K562 (cell line): ENCODE data around the gene CCSER2. TPM values are rescaled to one million over a fixed set of nuclear protein-coding genes. Genes with fewer than 3 reads are reported as not detected.

Experiments
- HMGN3 ChIP-seq: IDR thresholded peaks from 2 replicates; pipeline ENCODE4 v1.6.1; 2011; ENCODE audit warnings: borderline replicate concordance, low read depth, mild to moderate bottlenecking, mixed read lengths, low read length; ENCODE audit not compliant: insufficient read length; ENCODE audit errors: extremely low read depth
- JUND ChIP-seq, 2 experiments: IDR thresholded peaks; 2 replicates in 1 of 2; 3 replicates in 1 of 2; pipeline ENCODE4 v1.6.1; 2011; ENCODE audit warnings: borderline replicate concordance in 2 of 2, low read depth in 2 of 2, low read length in 2 of 2, improper control_type of control experiment in 1 of 2, missing biosample characterization in 1 of 2, missing genetic modification characterization in 1 of 2, missing genetic modification reagents in 1 of 2
- NFE2 ChIP-seq: IDR thresholded peaks from 2 replicates; pipeline ENCODE4 v1.6.1; 2014; ENCODE audit warnings: antibody characterized with exemption, low read depth
- NRF1 ChIP-seq, 2 experiments: fragments of 450-650 bp; IDR thresholded peaks in 1 of 2; conservative IDR thresholded peaks in 1 of 2; 2 replicates each; pipeline ENCODE4 v1.6.1; 2014; ENCODE audit warnings: mild to moderate bottlenecking in 2 of 2
- SIRT6 ChIP-seq: IDR thresholded peaks from one replicate; pipeline ENCODE4 v1.6.1; 2012; ENCODE audit warnings: low read depth, mild to moderate bottlenecking, control low read depth, inconsistent platforms, low read length, moderate library complexity
- SNRNP70 ChIP-seq: fragments of 200-400 bp; formaldehyde crosslinking; optimal IDR thresholded peaks from 2 replicates; pipeline ENCODE3; 2017; ENCODE audit warnings: low read depth, low read length
- XRCC5 ChIP-seq: fragments of 200-400 bp; formaldehyde crosslinking; IDR thresholded peaks from 2 replicates; pipeline ENCODE4 v1.6.1; 2017; ENCODE audit warnings: low read depth, mild to moderate bottlenecking, low read length
- ZEB2 ChIP-seq: fragments of 450-650 bp; IDR thresholded peaks from 2 replicates; pipeline ENCODE4 v1.6.1; 2016
- ZFP36 ChIP-seq: fragments of 150-350 bp; IDR thresholded peaks from 2 replicates; pipeline ENCODE4 v1.6.1; 2018; ENCODE audit warnings: low read length, low read depth; ENCODE audit not compliant: partially characterized antibody
- polyA plus RNA-seq, 8 experiments: library from polyadenylated mRNA; depleted of rRNA in 4 of 8; stranded (reverse) in 5 of 8; unstranded in 3 of 8; fragments of >200 nt; fragmentation: Nextera tagmentation in 2 of 8; fragmentation: Illumina TruSeq in 1 of 8; extraction: Ambion mirVana in 2 of 8; extraction: Trizol in 1 of 8; gene quantifications; 2 replicates each; pipeline versions ENCODE4 v1.2.1 to v1.2.3, GENCODE V29; 2011 to 2014; ENCODE audit warnings: inconsistent platforms in 1 of 8, missing spikeins in 1 of 8
- total RNA-seq, 7 experiments: library from RNA; depleted of rRNA in 6 of 7; stranded (reverse); fragments of >200 nt in 6 of 7; fragmentation: Illumina TruSeq in 2 of 7; extraction: Trizol in 2 of 7; gene quantifications; 2 replicates each; pipeline versions ENCODE4 v1.2.1 to v1.2.3, GENCODE V29; 2011 to 2021; ENCODE audit warnings: low replicate concordance in 1 of 7
- TF ChIP-seq, protein P1 (sequence below), 2 experiments: fragments of 450-650 bp; formaldehyde crosslinking in 1 of 2; IDR thresholded peaks; 2 replicates each; pipeline versions ENCODE4 v1.4.0 to v1.6.1; 2014 to 2020; ENCODE audit warnings: mild to moderate bottlenecking in 2 of 2, borderline replicate concordance in 1 of 2, low read depth in 1 of 2
- TF ChIP-seq, protein P2 (sequence below): fragments of 450-650 bp; formaldehyde crosslinking; IDR thresholded peaks from 2 replicates; pipeline ENCODE4 v1.4.0; 2020; ENCODE audit warnings: mild to moderate bottlenecking
- TF ChIP-seq, protein P3 (sequence below): sonication (generic); formaldehyde crosslinking; IDR thresholded peaks from 2 replicates; pipeline ENCODE4 v1.8.0; 2022; ENCODE audit warnings: missing genetic modification reagents, mild to moderate bottlenecking, borderline replicate concordance
- TF ChIP-seq, protein P4 (sequence below): fragments of 450-650 bp; formaldehyde crosslinking; IDR thresholded peaks from 2 replicates; pipeline ENCODE4 v1.4.0; 2020; ENCODE audit warnings: mild to moderate bottlenecking, mixed read lengths

The CCSER2 gene
- total and polyA plus RNA-seq, 9 of the 15 experiments (the other 6 are each of a cell fraction or from before 2014, with no cell fraction given) = 2.7 to 15.1 (median 9.7) TPM

DNA sequence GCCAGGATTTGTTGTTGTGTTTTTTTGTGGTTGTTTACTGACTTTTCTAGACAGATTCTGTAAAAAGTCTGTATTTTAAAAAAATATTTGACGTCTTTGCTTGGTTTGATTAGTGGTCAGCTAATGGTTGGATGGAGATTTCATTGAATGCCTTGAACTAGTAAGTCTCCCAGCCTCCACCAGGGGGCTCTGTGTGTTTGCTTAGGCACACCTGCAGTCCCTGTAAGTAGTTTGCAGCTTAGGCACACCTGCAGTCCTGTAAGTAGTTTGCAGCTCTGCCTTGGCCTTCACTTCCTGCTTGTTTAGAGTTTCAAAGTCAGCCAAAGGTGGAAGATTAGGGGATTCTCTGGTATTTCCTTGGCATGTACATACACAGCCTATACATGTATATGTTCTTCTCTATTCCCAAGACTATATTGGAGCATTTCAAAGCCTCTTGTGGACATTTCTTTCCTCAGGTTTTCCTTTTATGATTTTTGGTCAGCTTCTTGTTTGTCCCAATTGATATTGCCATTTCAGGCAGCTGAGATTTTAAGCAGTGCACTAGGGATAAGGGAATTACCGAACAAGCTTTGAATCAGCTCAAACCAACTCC, 101.6 kb downstream of the CCSER2 start (continued):
- TF ChIP-seq, protein P1, sequence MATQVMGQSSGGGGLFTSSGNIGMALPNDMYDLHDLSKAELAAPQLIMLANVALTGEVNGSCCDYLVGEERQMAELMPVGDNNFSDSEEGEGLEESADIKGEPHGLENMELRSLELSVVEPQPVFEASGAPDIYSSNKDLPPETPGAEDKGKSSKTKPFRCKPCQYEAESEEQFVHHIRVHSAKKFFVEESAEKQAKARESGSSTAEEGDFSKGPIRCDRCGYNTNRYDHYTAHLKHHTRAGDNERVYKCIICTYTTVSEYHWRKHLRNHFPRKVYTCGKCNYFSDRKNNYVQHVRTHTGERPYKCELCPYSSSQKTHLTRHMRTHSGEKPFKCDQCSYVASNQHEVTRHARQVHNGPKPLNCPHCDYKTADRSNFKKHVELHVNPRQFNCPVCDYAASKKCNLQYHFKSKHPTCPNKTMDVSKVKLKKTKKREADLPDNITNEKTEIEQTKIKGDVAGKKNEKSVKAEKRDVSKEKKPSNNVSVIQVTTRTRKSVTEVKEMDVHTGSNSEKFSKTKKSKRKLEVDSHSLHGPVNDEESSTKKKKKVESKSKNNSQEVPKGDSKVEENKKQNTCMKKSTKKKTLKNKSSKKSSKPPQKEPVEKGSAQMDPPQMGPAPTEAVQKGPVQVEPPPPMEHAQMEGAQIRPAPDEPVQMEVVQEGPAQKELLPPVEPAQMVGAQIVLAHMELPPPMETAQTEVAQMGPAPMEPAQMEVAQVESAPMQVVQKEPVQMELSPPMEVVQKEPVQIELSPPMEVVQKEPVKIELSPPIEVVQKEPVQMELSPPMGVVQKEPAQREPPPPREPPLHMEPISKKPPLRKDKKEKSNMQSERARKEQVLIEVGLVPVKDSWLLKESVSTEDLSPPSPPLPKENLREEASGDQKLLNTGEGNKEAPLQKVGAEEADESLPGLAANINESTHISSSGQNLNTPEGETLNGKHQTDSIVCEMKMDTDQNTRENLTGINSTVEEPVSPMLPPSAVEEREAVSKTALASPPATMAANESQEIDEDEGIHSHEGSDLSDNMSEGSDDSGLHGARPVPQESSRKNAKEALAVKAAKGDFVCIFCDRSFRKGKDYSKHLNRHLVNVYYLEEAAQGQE (IDR thresholded peaks at IDR 0.05; ENCODE audit: borderline replicate concordance) = peak; percentile 66; the same call in 1 of the 2 replicates
- TF ChIP-seq, protein P1 (CRISPR knock-in tag; IDR thresholded peaks at IDR 0.05; ENCODE audit: low read depth) = no peak
- TF ChIP-seq, protein P2, sequence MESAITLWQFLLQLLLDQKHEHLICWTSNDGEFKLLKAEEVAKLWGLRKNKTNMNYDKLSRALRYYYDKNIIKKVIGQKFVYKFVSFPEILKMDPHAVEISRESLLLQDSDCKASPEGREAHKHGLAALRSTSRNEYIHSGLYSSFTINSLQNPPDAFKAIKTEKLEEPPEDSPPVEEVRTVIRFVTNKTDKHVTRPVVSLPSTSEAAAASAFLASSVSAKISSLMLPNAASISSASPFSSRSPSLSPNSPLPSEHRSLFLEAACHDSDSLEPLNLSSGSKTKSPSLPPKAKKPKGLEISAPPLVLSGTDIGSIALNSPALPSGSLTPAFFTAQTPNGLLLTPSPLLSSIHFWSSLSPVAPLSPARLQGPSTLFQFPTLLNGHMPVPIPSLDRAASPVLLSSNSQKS (CRISPR knock-in tag) = no peak
- TF ChIP-seq NRF1 (conservative IDR thresholded peaks at IDR 0.05 in 1 of 2, IDR thresholded peaks at IDR 0.05 in 1 of 2) (no peak), JUND (IDR thresholded peaks at IDR 0.05; ENCODE audit: borderline replicate concordance, low read depth, low read length) (peak; percentile 15; the same call in 1 of the 2 replicates), JUND (tag; IDR thresholded peaks at IDR 0.05; ENCODE audit: borderline replicate concordance, low read depth, low read length) (no peak), NFE2 (no peak), ZFP36 (no peak), ZEB2 (no peak), SNRNP70 (no peak), XRCC5 (no peak), SIRT6 (no peak), HMGN3 (no peak)
- TF ChIP-seq, protein P3, sequence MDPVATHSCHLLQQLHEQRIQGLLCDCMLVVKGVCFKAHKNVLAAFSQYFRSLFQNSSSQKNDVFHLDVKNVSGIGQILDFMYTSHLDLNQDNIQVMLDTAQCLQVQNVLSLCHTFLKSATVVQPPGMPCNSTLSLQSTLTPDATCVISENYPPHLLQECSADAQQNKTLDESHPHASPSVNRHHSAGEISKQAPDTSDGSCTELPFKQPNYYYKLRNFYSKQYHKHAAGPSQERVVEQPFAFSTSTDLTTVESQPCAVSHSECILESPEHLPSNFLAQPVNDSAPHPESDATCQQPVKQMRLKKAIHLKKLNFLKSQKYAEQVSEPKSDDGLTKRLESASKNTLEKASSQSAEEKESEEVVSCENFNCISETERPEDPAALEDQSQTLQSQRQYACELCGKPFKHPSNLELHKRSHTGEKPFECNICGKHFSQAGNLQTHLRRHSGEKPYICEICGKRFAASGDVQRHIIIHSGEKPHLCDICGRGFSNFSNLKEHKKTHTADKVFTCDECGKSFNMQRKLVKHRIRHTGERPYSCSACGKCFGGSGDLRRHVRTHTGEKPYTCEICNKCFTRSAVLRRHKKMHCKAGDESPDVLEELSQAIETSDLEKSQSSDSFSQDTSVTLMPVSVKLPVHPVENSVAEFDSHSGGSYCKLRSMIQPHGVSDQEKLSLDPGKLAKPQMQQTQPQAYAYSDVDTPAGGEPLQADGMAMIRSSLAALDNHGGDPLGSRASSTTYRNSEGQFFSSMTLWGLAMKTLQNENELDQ (CRISPR knock-in tag) = no peak
- TF ChIP-seq, protein P4, sequence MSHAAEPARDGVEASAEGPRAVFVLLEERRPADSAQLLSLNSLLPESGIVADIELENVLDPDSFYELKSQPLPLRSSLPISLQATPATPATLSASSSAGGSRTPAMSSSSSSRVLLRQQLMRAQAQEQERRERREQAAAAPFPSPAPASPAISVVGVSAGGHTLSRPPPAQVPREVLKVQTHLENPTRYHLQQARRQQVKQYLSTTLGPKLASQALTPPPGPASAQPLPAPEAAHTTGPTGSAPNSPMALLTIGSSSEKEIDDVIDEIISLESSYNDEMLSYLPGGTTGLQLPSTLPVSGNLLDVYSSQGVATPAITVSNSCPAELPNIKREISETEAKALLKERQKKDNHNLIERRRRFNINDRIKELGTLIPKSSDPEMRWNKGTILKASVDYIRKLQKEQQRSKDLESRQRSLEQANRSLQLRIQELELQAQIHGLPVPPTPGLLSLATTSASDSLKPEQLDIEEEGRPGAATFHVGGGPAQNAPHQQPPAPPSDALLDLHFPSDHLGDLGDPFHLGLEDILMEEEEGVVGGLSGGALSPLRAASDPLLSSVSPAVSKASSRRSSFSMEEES = no peak
